Measurements from ENCODE around the gene CHST5. TPM values are rescaled to one million over a fixed set of nuclear protein-coding genes. Genes with fewer than 3 reads are reported as not detected.

Gene CHST5
- not detected for polyA plus RNA-seq (2013, experiment 1 of 2; ENCODE audit: insufficient read length)
- not detected for polyA plus RNA-seq (2013, experiment 2 of 2; ENCODE audit: insufficient read length)

DNA sequence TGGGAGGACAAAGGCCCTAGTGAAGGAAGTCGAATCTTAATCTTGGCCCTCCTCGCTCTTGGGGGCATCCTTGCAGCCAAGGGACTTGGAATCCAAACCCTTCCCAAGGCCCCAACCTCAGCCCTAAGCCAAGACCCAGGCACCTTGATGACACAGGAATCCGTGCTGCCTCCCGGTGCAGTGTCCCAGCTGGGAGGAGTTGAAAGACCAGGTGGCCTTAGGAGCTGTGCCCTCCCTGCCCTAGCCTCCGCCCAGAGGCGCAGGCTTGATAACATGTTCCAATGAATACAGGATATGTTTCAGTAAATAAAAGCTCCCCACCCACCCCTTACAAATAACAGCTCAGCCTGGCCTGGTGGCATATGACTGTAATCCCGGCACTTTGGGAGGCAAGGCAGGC, at the start of gene CHST5:
Gene CHST5, minus strand, starts transcription at position 208 of the 400 bp plus-strand sequence. CDS start 5,724 bp downstream, outside the sequence.
- no peak for DNase-seq

DNA sequence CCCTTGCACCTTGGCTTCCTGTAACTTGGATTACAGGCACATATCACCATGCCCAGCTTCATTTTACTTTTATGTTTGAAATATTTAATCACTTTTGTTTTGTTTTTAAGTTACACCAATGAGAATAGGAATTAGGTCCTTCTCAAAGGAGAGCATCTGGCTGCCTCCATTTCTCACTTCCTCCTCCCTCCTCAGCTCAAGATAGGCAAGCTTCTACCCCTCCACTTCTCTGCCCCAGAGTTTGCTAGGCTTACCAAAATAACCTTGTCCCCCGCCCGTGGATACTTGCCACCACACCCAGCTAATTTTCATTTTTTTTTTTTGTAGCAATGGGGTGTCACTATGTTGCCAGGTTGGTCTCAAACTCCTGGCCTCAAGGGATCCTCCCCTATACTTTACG, 48.2 kb upstream of the CHST5 start:
- DNase-seq: no peak

DNA sequence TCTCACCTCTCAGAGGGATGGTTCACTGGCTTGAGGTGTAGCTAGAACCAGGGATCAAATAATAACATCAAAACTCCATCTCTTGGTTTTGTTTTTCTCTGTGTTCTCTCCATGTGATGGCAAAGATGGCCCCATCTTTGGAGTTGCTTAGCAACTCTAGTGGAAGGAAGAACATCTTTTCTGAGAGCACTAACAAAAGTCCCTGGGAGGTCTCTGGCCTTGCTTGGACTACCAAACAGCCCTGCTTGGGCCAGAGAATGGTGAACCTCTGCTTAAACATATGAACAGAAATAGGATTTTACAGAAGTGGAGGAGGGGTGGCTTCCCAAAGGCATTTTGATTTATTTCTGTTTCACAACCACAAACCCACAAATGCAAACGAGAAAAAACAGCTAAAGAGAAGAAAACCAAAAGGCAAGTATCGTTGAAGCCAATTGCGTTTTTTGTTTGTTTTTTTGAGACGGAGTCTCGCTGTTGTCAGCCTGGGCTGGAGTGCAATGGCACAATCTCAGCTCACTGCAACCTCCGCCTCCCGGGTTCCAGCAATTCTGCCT, 43.5 kb upstream of the CHST5 start:
- DNase-seq: no peak

DNA sequence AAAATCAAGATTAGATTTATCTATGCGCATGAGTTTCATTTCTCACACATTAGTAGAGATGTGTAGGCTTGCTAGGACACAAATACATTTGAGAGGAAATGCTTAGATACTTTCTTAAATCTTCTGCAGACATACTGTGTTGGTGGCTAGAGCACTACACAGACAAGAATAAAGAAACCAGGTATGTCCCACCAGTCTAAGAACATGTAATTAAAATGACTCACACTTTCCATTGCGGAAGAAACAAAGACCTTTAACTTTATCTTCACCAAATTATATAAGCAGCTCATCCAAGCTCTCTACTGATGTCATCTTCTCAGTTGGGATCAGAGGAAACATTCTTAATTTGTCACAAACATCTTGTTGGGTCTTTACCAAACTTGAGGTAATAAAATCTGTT, 42.8 kb upstream of the CHST5 start:
- DNase-seq: no peak

DNA sequence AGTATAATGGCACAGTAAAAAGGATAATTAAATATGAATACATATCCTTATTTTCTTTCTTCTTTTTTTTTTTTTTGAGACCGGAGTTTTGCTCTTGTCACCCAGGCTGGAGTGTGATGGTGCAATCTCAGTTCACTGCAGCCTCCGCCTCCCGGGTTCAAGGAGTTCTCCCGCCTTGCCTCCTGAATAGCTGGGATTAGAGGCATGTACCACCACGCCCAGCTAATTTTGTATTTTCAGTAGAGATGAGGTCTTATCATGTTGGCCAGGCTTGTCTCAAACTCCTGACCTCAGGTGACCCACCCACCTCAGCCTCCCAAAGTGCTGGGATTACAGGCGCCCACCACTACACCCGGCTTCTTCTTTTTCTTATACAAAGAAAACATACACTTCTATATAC, 42.3 kb upstream of the CHST5 start:
- DNase-seq: no peak

DNA sequence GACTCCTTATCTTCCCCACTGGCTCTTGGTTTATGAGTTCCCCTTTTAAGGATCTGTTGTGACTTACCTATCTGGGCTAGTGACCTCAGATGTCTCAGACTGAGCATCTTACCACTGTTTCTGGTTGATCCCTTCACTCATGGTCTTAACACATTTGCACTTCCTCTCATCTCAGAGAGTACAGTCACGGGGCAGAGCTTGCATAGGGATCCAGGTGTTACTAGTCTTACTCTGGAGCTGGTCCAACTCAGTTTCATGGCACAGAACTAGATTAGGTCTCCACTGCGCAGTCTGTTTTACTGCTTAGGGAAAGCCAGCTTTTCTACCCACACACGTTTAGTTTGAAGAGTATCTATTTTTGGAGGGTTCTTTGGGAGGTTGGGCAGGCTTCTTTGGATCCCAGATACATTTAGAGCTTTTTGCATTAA, 40.5 kb upstream of the CHST5 start:
- DNase-seq: no peak

DNA sequence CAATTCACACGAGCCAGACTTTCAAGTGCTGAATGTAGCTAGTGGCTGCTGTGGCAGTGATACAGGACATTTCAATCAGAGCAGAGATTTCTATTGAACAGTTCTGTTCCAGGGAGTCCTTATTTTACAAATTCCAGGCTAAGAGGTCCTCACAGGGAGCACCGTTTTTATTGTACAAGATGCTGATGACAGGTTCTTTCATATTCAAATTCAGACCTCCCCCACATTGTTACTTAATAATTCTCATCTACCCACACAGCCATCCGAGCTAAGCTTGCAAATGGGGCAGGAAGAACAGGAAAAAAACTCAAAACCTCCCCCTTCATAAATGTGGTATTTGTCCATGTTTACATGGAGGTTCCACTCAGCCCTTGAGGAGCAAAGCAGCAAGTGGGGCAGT, 40.0 kb upstream of the CHST5 start:
- no peak for DNase-seq

DNA sequence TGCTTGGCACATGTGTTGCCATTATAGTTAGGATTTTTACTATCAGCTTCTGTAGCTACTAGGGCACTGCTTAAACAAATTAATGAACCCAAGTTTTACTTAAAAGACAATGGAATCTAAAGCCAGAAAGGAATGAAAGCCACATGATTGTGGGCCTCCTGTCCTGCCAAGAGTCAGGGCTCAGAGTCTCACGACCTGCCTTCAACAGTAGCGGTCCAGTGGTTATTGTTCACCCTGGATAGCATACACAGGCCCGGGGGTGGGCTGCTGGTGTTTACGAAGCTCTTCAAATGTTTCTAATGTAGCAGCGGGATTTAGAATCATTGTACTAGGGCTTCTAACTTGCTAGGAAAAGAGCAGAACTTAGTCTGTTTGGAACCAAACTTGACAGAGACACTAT, 38.0 kb upstream of the CHST5 start:
- DNase-seq: no peak

DNA sequence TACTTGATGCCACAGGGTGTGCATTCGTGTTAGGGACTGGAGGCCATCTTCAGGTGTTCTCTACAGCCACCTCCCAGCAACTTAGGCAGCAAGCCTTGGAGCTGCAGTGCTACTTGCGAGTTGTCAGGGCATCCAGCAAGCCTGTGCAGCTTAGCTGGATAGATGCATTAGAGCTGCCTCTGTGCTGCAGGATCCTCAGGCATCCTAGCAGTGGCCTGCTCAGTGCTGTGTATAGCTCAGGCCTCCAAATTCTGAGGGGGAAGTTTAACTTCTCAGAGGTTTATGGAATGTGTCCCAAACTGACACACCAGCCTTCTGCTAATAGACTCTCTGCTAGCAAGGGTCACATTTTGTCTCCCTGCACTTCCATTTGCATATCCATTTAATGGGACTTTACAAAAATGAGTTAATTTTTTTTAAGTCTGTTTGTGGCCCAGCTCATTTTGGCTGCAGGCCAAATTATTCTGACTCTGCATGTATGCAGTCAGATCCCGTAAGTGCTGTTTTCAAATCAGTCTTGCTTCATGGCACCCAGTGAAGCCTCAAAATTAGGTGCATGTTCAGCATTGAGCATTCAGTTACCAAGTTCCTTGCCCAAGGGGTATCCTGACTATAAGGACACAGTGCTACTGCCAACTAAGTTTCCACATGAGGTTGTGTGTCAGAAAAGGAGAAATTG, 37.1 kb upstream of the CHST5 start:
- no peak for DNase-seq

DNA sequence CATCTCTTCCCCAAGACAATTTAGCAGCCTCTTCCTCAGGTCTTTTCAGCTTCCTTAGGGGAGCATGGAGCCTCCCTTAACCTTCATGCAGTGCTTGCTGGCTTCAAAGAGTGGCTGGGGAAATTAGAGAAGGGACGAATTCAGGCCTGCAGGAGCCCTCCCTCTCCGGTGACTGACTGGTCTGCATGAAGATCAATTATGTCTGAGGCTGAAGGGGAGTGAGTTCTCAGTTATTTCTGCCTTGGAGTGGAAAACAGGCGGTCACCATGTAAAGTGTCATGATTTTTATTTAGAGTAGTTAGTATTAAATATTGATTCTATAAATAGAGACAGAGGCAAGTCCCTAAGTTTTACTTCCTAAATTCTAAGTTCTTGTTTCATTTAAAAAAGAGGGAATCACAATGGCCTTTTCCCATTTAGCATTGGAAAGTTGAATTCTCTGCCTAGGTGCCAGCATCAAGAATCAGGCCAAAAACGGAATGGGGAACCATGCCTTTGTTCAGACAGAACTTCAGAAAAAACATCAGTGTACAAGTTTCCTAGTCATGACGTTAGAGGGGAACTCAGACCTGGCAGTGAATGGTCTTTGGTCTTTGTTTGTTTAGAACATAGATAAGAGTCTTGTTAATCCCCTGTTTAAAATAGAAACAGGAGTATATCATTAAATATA, 34.6 kb upstream of the CHST5 start:
- DNase-seq: no peak

DNA sequence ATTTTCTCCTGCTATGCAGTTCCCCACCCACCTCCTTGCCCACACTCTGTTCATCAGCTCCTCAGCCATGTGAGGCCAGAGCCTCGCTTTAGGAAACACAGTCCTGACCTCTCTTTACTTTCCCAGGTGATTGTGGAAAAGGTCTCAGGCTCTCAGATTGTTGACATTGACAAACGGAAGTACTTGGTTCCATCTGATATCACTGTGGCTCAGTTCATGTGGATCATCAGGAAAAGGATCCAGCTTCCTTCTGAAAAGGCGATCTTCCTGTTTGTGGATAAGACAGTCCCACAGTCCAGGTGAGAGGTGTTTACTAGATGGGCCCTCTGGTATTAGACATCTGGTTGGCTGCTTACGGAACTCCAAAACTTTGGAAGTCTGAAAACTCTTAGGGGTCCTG, 32.0 kb upstream of the CHST5 start:
- DNase-seq: no peak

DNA sequence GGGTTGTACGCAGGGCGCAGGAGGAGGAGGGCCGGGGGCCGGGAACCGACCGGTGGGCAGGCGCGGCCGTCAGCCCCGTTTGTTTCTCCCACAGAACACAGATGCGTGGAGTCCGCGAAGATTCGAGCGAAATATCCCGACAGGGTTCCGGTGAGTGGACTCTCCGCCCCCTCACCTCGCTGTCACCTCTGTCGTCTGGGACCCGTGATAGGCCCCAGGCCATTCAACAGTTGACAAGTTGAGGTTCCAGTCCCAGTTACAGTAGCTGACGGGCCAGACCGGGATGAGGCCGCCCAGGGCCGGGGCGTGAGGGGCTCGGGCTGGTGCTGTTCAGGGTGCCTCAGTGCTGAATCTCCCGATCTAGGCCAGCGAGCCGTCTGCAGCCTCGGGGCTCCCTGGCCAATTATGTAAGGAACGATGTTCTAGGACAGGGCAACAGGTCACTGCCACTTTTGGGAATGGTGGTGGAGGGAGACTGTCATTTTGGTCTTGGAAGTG, 30.9 kb upstream of the CHST5 start:
- no peak for DNase-seq

DNA sequence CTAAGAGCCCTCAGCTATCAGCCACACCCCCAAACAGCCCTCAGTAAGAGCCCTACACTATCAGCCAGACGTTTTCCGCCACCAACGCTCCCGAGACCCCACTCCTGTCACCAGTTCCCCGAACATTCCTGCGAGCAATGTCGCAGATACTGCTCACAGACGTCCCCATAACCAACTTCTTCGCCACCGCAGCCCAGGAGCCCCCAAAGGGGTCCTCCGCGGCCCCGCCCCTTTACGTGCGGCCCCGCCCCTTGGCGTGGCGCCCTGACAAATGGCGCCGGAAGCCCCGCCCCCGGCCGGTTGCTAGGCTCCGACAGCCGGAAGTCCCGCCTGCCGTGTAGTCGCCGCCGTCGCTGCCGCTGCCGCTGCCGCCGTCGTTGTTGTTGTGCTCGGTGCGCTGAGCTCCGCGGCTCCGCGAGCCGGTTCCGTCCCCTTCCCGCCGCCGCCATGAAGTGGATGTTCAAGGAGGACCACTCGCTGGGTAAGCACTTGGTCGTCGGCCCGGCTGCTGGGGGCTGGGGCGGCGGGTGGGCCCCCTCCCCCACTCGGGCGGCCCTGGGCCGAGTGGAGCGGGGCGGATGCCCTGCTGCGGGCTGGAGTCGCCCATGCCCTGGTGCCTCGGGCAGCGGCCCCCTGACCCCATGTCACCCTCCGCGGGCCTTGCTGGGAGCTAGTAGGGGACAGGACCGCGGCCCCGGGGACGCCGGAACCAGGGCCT, 30.3 kb upstream of the CHST5 start, which contains the start of gene GABARAPL2:
Gene GABARAPL2, plus strand, starts transcription at position 340 of the 718 bp plus-strand sequence. Its CDS starts 108 bp downstream, at position 448.
- DNase-seq: peak; percentile 78

DNA sequence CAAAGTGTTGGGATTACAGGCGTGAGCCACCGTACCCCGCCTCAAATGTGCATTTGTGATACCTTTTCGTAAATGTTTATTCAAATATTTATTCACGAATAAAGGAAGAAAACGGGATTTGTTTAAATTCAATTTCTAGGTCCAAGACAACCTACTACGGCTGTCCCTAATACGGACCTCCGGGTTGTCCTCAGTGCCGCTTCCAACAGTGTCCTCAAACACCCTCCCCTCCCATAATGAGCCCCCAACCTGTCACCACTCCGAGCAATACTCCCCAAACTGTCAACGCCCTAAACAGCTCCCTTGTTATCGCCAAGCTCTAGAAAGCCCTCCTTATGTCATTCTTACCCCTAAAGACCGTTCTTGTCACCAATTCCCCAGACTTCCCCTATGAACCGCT, 29.7 kb upstream of the CHST5 start:
- no peak for DNase-seq

DNA sequence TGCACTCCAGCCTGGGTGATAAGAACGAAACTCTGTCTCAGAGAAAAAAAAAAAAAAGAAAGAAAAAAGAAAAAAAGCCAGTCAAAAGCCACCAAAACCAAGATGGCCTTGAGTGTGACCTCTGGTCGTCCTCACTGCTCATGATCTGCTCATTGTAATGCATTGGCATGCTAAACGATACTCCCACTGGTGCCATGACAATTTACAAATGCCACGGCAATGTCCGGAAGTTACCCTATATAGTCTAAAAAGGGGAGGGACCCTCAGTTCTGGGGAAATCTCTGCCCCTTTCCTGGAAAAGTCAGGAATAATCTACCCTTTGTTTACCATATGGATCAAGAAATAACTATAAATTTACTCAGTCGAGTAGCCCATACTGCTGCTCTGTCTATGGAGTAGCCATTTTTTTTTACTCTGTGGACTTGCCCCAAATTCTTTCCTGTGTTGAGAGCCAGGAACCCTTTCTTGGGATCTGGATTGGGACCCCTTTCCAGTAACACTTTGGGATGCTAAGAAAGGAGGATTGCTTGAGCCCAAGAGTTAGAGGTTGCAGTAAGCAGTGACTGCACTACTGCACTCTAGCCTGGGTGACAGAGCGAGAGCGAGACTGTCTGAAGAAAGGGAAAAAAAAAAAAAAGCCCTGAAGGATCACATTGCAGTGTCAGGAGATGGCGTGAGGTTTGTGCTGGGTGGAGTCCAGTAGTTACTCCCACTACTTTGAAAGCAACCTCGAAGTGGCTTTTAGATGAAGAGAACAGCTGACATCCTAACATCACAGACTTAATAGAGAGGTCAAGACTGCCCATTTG, 23.9 kb upstream of the CHST5 start:
- peak; percentile 32 for DNase-seq

DNA sequence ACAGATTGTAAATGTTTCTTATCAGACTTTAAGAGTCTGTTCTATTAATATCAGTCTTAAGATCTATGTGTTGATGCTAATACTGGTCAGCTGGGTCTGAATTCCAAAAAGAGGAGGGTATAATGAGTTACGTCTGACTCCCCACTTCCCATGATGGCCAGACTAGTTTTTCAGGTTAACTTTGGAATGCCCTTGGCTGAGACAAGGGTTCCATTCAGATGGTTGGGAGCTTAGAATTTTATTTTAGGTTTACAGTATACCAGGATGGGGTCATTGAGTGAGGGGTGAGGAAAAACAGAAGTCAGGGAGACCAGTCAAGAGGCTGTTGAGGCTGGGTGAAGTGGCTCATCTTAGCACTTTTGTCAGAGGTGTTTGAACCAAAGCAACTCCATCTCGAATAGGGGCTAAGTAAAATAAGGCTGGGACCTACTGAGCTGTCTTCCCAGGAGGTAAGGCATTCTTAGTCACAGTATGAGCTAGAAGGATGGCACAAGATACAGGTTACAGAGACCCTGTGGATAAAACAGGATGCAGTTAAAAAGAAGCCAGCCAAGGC, 23.0 kb upstream of the CHST5 start:
- no peak for DNase-seq

DNA sequence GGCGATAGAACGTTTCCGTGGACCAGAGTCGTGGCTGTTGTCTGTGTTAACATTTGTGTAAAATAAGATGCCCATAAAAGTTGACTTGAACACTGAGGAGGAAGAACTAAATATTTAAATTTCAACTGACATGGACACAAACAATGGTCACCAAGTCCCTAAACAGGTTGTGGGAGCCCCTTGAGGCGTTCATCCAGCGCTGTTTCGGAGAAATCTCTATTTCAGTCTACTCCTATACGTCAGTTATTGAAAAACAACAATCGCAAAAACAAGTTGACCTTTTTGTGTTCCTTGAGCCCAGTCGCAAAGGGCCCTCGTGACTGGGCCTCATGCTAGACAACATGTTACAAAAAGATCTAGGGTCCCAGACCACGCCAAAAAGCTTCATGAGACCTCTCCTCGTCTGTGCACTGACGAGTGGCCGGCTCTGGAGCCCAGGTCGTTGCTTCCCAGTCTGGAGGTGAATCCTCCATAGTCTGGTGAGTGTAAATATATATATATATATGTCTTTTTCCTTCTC, 20.6 kb upstream of the CHST5 start:
- DNase-seq: no peak

DNA sequence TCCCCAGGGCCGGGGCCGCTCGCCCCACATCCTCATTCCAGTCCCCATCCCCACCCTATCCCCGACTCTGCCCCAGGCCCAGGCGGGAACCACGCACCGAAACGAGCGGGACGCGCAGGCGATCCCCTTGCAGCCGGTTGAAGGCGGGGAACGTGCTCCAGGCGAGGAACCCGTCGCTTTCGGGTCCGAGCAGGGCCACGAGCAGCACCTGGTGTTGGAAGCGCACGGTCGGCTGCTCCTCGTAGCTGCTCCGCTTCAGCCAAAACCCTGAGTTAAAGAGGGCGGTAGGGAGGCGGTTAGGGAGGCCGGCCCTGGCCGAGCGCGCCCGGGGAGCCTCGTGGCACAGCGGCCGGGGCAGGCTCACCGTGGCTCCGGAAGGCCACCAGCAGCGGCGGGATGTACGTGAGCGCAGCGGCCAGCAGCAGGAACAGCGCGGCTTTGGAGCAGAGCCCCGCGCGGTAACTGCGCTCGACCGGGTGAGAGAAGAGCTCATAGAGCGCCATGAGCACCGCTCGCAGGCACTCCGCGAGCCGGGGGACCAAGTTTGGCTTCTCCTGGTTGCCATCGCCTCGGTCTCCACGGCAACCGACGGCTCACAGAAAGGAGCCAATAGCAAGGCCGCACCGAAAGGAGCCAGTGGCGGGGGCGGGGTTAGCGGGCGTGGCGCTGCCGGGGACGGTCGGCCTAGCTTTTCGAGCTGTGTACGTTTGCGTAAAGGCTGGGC, 20.0 kb upstream of the CHST5 start, which contains the start of gene TMEM231:
Gene TMEM231, minus strand, starts transcription at position 546 of the 724 bp plus-strand sequence. Its CDS starts 43 bp downstream, at position 503.
- DNase-seq: peak; percentile 94

DNA sequence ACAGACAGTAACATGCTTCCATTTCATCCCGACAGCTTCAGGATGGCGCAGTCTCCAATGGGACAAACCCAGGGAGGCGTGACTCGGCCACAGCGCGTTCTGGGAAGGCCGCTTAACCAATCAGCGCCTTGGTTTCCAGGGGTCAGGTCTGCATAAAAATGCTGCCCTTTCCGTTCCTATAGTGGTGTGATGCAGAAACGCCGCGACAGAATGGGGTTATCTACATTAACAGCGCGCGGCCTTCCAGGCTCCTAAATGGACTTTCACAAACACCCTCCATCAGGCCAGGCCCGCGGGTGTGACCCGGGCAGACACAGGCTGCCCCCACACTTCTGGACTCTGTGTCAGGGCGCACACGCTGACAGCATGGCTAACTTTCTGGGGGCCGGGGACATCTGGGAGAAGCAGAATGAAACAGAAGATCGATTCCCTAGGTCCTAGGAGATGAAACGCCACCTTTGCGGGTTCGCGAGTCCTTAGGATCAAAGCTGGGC, 19.4 kb upstream of the CHST5 start:
- peak; percentile 91 for DNase-seq

DNA sequence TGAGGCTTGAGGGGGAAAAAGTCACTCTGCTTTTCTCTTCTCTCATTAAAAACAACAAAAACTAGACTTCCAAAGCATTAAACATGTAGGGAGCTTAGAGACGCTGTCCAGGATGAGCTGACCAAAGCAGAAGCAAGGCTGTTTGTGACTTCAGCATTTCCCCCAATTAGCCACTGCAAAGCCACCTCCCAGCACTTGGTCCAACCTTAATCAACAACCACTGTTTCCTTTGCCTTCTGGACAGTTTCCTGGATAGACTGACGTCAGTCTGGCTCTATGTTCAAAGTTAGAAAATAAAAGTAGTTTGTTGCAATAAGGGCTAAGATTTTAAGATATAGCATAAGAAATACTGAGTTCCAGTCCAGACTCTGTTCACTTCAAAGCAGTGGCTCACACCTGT, 17.0 kb upstream of the CHST5 start:
- DNase-seq: no peak
